ENCODE results near the gene WFDC13.
"Not testable (repeated sequence)": the region's sequence is repeated elsewhere in the genome, so short reads cannot be mapped to it uniquely, and the experiment has no call there.

The WFDC13 gene, protein sequence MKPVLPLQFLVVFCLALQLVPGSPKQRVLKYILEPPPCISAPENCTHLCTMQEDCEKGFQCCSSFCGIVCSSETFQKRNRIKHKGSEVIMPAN

GRCh38 chr20:45701873-45702272, at the start of gene WFDC13:
Gene WFDC13 (plus strand): TSS chr20:45702038. CDS start chr20:45702124, 86 bp downstream.
- DNase-seq = no peak

DNA sequence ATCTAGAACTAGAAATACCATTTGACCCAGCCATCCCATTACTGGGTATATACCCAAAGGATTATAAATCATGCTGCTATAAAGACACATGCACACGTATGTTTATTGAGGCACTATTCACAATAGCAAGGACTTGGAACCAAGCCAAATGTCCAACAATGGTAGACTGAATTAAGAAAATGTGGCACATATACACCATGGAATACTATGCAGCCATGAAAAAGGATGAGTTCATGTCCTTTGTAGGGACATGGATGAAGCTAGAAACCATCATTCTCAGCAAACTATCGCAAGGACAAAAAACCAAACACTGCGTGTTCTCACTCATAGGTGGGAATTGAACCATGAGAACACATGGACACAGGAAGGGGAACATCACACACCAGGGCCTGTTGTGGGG, 44.8 kb upstream of the WFDC13 start:
- DNase-seq = not testable (repeated sequence)

GRCh38 chr20:45670139-45670538, 31.7 kb upstream of the WFDC13 start, which contains the start of gene WFDC11:
Gene WFDC11 (minus strand): TSS chr20:45670239. CDS start chr20:45650600, 19,639 bp downstream.
- no peak for DNase-seq

GRCh38 chr20:45672765-45673164, 29.1 kb upstream of the WFDC13 start:
- DNase-seq = no peak

DNA sequence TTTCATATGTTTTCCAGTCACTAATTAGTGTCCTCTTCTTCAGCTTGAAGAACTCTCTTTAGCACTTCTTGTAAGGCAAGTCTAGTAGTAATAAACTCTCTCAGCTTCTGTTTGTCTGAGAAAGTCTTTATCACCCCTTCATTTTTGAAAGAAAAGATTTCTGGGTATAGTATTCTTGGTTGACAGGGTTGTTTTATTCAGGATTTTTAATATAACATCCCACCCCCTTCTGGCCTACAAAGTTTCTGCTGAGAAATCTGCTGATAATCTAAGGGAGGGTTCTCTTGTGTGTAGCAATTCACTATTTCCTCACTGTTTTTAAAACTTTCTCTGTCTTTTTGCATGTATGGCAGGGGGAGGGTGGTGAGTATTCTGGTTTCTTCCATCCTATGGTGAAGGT, 22.2 kb upstream of the WFDC13 start:
- DNase-seq = no peak

GRCh38 chr20:45685896-45686295, 15.9 kb upstream of the WFDC13 start:
- DNase-seq = no peak

GRCh38 chr20:45693346-45693745, 8.5 kb upstream of the WFDC13 start:
- DNase-seq = not testable (repeated sequence)

DNA sequence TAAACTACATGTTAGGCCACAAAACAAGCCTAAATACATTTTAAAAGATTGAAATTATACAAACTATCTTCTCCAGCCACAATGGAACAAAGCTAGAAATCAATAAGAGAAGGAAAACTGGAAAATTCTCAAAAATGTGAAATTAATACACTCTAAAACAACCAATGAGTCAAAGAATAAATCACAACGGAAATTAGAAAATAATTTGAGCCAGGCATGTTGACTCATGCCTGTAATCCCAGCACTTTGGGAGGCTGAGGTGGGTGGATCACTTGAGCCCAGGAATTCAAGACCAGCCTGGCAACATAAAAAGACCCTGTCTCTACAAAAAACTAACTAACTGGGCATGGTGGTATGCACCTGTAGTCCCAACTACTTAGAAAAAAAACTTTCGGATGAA, 6.3 kb upstream of the WFDC13 start:
- no peak for DNase-seq

GRCh38 chr20:45701104-45701503, 734 bp upstream of the WFDC13 start:
- DNase-seq = no peak

DNA sequence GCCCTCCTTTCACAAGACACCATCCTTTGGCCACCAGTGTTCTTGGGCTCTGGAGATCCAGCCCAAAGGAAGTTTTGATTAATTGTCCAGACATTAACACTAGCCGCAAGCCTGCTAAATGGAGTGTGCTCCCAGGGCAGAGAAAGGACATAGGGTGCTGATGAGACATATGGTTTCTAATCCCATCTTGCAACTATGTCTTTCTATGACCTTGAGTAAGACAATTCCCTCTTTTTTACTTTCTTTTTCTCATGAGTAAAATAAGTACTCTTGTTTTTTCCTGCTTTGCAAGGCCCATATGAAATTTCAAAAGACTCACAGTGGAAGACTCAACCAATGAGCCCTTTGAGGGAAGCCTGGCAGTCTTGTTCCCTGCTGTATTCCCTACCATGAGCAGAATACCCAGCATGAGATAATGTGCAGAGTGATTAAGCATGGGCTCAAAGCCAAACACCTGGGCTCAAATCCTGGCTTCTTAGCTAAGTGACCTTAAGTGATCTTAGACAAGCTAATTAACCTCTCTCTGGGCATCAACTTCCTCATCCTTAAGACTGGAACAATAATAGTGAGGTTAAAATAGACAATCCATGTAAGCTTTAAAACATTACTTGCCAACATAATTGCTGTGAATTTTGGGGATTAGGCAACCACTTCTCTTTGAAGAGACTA, 3.3 kb downstream of the WFDC13 start, which contains the start of gene WFDC10B:
Gene WFDC10B, minus strand, starts transcription at position 51 of the 669 bp plus-strand sequence. CDS start 19,027 bp downstream, outside the sequence.
- no peak for DNase-seq

DNA sequence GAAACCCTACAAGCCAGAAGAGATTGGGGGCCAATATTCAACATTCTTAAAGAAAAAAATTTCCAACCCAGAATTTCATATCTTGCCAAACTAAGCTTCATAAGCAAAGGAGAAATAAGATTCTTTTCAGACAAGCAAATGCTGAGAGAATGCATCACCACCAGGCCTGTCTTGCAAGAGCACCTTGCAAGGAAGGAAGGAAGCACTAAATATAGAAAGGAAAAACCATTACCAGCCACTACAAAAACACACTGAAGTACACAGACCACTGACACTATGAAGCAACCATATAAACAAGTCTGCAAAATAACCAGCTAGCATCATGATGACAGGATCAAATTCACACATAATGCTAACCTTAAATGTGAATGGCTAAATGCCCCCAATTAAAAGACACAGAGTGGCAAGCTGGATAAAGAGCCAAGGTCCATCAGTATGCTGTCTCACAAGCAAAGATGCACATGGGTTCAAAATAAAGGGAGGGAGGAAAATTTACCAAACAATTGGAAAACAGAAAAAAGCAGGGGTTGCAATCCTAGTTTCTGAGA, 14.4 kb downstream of the WFDC13 start:
- DNase-seq = not testable (repeated sequence)

DNA sequence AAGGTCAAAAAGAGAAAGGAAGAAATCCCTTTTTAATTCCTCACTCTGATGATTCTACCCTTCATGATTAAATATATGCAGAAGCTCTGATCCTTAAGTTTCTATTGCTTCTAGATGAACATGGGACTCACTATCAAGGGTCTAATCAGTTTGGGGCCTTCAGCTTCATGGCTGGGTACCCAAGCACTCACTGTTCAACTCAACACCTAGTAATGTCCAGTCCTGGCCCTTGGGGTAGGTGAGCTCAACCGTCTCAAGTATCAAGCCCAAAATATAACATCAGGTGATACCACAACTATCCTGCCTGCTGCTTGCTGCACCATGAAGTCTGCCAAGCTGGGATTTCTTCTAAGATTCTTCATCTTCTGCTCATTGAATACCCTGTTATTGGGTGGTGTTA, 20.2 kb downstream of the WFDC13 start, which contains the start of gene SPINT4:
Gene SPINT4, plus strand, starts transcription at position 301 of the 400 bp plus-strand sequence. Its CDS starts 21 bp downstream, at position 322.
- DNase-seq = no peak

DNA sequence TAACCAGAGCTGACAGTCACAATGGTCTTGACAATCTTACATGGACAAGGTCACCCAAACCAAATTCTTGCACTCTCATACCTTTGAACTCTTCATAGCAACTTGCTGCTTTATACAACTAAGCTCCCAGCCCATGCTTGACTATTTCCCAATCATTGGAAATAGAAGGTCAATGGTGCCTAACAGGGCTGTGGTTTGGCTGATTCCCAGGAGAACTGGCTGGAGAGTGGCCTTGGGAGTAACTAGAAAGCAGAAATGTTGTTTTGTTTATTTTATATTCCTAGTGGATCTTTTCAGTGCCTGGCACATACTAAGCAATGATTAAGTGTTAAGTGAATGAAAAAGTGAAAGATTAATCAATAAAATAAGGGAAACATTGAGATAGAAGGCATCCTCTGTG, 23.3 kb downstream of the WFDC13 start:
- DNase-seq = no peak

DNA sequence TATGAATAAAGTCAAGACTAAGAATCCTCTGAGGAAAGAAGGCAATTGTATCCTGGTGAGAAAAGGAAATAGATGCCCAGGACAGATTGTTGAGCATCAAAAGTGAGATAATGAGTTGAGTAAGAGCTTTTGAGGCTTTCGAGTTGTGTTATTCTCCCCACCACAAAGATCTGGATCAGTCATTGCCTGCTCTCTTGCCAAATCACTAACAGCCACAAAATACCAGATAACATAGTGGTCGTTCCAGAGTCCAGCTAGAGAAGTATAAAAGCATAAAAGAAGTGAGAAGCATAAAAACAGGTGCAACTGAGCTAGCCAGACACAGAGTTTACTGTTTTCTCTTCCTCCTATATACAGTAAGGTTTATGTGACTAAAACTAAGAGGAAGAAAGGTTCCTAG, 25.2 kb downstream of the WFDC13 start:
- no peak for DNase-seq

- DNase-seq = no peak
Observed at GRCh38 chr20:45732199-45732598, 30.4 kb downstream of the WFDC13 start.

DNA sequence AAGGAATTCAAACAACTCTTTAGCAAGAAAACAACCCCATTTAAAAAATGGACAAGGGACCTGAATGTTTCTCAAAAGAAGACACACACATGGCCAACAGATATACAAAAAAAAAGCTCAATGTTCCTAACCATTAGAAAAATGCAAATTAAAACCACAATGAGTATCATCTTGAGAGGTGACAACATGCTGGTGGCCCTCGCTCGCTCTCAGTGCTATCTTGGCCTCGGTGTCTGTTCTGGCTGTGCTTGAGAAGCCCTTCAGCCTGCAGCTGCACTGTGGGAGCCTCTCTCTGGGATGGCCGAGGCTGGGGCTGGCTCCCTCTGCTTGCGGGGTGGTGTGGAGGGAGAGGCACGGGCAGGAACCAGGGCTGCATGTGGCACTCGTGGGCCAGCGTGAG, 33.7 kb downstream of the WFDC13 start:
- no peak for DNase-seq

DNA sequence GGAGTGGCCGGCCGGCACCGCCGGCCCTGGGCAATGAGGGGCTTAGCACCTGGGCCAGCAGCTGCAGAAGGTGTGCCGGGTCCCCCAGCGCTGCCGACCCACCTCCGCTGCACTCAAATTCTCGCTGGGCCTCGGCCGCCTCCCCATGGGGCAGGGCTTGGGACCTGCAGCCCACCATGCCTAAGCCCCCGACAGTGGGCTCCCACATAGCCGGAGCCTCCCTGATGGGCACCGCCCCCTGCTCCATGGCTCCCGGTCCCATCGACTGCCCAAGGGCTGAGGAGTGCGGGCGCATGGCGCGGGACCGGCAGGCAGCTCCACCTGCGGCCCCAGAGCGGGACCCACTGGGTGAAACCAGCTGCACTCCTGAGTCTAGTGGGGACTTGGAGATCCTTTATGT, 34.1 kb downstream of the WFDC13 start:
- DNase-seq = no peak

GRCh38 chr20:45742596-45742995, 40.8 kb downstream of the WFDC13 start:
- DNase-seq = no peak

- no peak for DNase-seq
Observed at GRCh38 chr20:45745015-45745414, 43.2 kb downstream of the WFDC13 start.

DNA sequence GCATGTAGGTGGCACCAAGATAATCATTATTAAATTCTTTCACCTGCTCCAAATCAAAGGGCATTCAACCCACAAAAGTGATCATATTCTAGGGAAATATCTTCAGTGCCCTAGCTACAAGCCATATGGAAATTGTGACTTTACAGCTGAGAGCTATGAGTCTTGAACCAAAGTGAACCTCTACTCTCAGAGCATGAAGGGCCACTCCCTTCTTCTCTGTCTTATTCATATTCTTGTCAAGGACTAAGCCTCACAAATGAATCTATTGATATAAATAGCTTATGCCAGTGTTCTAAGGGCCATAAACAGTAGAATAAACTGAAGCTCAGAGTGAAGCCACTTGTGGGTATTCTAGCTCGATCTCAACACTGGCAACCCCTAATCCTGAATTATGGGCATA, 49.9 kb downstream of the WFDC13 start:
- no peak for DNase-seq

DNA sequence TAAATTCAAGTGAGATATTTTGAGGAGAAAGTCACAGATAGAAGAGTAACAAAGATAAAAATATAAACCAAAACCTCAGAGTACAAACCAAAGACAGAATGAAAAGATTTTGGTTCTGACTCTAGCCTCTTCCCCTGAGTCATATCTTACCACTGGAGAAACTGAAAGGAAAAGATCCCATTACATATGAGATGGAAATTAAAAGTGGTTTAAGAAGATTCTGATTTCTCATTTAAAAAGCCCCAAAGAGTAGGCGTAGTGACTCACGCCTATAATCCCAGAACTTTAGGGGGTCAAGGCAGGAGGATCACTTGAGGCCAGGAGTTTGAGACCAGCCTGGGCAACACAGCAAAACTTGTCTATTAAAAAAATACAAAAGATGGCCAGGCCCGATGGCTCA, 50.9 kb downstream of the WFDC13 start:
- no peak for DNase-seq

GRCh38 chr20:45758096-45758495, 56.3 kb downstream of the WFDC13 start:
- DNase-seq = no peak
